Sigmoid colon (tissue), 4 donors: ENCODE measurements around the gene MPV17.

Source experiments
- POLR2AphosphoS5 ChIP-seq, 4 donors: sonication (generic); formaldehyde crosslinking; IDR thresholded peaks; one replicate each; pipeline ENCODE4 v1.6.1; 2017; ENCODE audit warnings: antibody characterized with exemption in 4 of 4
- TF ChIP-seq, protein P1 (sequence below), 4 experiments: fragments of 450-650 bp in 3 of 4; fragments of 200-600 bp in 1 of 4; IDR thresholded peaks; one replicate each; pipeline ENCODE4 v1.5.1; 2016 to 2019; ENCODE audit warnings: antibody characterized with exemption in 4 of 4, mild to moderate bottlenecking in 3 of 4, moderate library complexity in 2 of 4

- TF ChIP-seq, protein P1, sequence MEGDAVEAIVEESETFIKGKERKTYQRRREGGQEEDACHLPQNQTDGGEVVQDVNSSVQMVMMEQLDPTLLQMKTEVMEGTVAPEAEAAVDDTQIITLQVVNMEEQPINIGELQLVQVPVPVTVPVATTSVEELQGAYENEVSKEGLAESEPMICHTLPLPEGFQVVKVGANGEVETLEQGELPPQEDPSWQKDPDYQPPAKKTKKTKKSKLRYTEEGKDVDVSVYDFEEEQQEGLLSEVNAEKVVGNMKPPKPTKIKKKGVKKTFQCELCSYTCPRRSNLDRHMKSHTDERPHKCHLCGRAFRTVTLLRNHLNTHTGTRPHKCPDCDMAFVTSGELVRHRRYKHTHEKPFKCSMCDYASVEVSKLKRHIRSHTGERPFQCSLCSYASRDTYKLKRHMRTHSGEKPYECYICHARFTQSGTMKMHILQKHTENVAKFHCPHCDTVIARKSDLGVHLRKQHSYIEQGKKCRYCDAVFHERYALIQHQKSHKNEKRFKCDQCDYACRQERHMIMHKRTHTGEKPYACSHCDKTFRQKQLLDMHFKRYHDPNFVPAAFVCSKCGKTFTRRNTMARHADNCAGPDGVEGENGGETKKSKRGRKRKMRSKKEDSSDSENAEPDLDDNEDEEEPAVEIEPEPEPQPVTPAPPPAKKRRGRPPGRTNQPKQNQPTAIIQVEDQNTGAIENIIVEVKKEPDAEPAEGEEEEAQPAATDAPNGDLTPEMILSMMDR (IDR thresholded peaks at IDR 0.05), result no peak
- TF ChIP-seq POLR2AphosphoS5 (IDR thresholded peaks at IDR 0.05), result no peak
Measured at GRCh38 chr2:27298391-27299080, 24.4 kb downstream of the MPV17 start.
